Measurements from ENCODE around the gene SRPX.
A peak's percentile ranks its signal among the peaks of the same experiment; 100 is the strongest.

The SRPX gene

DNA sequence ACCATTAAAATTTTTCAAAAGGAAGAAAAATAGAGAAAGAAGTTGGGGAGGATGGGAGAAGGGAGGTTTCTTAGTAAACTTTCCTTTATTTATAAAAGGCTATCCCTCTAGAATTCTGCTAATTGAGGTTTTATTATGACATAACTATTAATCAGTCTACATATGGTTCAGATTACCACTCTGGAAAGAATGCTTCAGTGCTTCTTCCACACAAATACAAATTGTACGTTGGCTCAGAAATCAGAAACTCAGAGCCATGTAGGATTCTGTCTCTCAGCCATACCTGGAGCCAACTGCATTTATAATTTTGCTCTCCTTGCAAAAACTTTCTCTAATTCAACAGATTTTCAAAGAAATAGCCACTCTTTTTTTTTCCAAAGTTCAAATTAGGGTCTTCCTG is 37.1 kb downstream of the SRPX start:
- TF ChIP-seq, protein P1, sequence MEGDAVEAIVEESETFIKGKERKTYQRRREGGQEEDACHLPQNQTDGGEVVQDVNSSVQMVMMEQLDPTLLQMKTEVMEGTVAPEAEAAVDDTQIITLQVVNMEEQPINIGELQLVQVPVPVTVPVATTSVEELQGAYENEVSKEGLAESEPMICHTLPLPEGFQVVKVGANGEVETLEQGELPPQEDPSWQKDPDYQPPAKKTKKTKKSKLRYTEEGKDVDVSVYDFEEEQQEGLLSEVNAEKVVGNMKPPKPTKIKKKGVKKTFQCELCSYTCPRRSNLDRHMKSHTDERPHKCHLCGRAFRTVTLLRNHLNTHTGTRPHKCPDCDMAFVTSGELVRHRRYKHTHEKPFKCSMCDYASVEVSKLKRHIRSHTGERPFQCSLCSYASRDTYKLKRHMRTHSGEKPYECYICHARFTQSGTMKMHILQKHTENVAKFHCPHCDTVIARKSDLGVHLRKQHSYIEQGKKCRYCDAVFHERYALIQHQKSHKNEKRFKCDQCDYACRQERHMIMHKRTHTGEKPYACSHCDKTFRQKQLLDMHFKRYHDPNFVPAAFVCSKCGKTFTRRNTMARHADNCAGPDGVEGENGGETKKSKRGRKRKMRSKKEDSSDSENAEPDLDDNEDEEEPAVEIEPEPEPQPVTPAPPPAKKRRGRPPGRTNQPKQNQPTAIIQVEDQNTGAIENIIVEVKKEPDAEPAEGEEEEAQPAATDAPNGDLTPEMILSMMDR (conservative IDR thresholded peaks at IDR 0.05; ENCODE audit: low read length): no peak
- DNase-seq (ENCODE audit: low read depth): peak; percentile 50
- H3K4me3 ChIP-seq (ENCODE audit: low read length): no peak overlapping the region

DNA sequence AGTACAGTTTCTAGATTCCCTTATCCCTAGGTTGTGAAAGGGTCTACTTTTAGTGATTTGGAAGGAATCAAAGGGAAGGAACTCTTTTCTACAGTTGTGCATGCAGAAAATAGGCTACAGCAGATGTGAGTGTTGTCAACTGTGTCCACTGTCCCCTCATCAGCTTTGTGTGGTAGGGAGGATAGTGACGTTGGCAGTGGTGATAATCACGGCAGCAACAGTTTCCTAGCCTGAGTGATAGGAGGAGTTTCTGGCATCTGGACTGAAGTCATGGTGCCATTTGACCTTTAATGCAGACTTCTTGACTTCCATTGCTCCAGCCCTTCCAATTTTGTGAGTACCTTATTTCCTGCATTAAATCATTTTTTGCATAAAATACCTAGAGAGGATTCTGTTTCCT is 39.3 kb downstream of the SRPX start:
- H3K4me3 ChIP-seq (ENCODE audit: low read length): no peak overlapping the region
- TF ChIP-seq, protein P1 (conservative IDR thresholded peaks at IDR 0.05; ENCODE audit: low read length): no peak
- DNase-seq (ENCODE audit: low read depth): no peak

DNA sequence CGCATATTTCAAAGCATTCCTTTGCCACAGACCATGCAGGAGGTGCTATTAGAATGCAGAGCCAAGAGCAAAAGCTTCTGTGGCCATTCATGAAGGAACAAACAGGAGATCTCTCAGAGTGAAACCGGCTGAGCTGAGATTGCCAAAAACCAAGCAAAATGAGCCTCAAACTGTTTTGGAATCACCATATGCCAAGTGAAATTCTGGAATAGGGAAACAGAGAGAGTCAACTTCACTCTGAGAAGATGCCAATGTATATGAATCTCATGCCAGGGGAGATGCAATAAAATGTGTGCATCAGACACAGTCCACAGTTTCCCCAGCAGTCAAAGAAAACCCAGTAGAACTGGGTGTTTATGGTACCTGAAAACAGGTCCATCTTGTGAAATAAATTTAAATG is 42.3 kb downstream of the SRPX start:
- no peak for DNase-seq (ENCODE audit: low read depth)
- TF ChIP-seq, protein P1 (conservative IDR thresholded peaks at IDR 0.05; ENCODE audit: low read length): no peak
- H3K4me3 ChIP-seq (ENCODE audit: low read length): no peak overlapping the region

GRCh38 chrX:38175139-38175538 is 45.5 kb downstream of the SRPX start:
- DNase-seq (ENCODE audit: low read depth): no peak
- TF ChIP-seq, protein P1 (conservative IDR thresholded peaks at IDR 0.05; ENCODE audit: low read length): peak; percentile 21; the same call in 1 of the 2 replicates
- H3K4me3 ChIP-seq (ENCODE audit: low read length): no peak overlapping the region

GRCh38 chrX:38172596-38172995 is 48.1 kb downstream of the SRPX start:
- TF ChIP-seq, protein P1 (conservative IDR thresholded peaks at IDR 0.05; ENCODE audit: low read length): no peak
- H3K4me3 ChIP-seq (ENCODE audit: low read length): no peak overlapping the region
- no peak for DNase-seq (ENCODE audit: low read depth)

GRCh38 chrX:38170556-38170955 is 50.1 kb downstream of the SRPX start:
- TF ChIP-seq, protein P1 (conservative IDR thresholded peaks at IDR 0.05; ENCODE audit: low read length): no peak
- no peak for DNase-seq (ENCODE audit: low read depth)
- H3K4me3 ChIP-seq (ENCODE audit: low read length): no peak overlapping the region

DNA sequence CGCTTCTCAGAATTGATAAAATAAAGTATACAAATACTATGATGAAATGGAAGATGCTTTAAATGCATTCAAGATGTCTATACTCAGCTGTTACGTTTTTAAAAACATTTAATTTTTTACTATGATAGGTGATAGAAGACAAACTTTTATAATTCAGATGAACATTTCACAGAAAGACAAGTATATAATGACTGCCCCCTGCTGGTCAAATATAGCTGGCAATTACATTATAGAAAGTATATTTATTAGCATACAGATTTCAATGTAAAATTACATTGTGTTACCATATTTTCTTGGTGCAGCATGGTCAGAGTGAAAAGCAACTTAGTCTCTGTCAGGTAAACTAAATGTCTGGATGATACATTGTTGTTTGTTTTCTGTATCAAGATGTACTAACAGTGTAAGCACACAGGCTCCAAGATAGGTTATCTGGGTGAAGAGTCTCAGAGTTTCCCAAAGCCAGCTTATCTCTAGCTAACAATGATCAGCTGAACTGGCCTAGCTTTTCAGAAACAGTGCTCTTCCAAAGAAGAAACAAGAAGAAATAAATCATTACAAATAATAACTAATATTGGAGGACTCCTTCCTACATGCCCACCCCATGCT is 54.1 kb downstream of the SRPX start:
- DNase-seq (ENCODE audit: low read depth): no peak
- TF ChIP-seq, protein P1 (conservative IDR thresholded peaks at IDR 0.05; ENCODE audit: low read length): peak; percentile 56
- H3K4me3 ChIP-seq (ENCODE audit: low read length): no peak overlapping the region

Data from AG10803 (cell line).